HG02970 (cell line): ENCODE measurements around the gene MPRIP.

Experiments used
- ATAC-seq: cut with Tn5 transposase; IDR thresholded peaks from one replicate; pipeline ENCODE4 v1.9.1; 2021; ENCODE audit warnings: mild to moderate bottlenecking, moderate library complexity, moderate number of reproducible peaks; ENCODE audit not compliant: unreplicated experiment, low FRiP score

The MPRIP gene

DNA sequence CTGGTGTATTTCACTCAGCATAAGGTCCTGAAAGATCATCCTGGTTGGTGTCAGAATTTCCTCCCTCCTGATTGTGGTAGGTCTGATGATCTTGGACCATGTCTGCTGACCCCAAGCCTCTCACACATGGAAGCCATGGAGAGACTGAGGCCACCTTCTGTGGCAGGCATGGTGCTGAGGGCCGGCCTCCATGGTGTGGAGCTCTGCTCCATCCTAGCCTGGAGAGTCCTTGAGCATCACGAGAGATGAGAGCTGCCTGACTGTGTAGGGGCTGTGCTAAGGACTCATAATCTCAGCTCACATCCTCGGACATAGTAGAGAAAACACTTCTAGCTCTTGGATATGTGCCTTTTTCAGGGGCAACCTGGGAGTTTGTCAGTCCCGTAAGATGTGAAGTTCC lies 40.6 kb downstream of the MPRIP start:
- ATAC-seq: no peak

DNA sequence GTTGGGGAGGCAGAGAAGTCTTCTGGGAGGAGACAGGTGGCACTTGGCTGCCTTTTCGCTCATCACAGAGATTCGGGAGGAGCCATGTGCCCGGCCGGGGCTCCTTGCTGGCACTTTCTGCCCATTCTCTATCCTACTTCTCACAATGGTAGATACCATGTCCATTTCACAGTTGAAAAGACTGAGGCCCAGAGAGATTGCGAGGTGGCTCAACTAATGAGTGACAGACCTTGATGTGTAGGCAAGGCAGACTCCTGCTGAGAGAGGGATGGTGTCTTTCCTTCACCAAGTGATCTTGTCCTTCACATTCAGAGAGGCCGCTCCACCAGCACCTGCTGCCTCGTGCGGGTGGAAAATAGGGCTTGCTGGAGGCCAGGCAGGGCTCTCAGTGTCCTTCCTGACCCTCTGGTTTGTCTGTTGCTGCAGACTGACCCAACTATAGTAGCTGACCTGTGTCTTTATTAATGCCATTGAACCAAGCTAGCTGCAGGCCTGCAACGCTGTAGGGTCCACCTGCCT lies 42.1 kb downstream of the MPRIP start:
- no peak for ATAC-seq

DNA sequence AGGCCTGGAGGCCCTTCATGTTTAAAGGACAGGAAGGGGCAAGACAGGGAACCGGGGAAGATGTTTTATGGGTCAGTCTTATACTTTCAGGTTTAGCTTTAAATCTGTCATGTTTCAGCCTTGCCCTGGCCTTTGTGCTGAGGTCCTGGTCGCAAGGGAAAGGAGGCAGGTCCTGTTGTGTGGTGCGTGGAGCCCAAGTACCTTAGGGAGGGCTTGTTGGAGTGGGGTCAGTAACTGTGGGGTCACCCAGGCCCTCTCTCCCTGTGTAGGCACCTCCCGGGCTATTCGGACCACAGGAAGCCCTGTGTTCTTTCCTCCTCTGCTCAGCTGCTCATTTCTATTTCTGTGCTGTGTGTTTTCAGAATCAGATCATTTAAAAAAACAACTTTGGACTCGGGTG lies 42.7 kb downstream of the MPRIP start:
- ATAC-seq: no peak

DNA sequence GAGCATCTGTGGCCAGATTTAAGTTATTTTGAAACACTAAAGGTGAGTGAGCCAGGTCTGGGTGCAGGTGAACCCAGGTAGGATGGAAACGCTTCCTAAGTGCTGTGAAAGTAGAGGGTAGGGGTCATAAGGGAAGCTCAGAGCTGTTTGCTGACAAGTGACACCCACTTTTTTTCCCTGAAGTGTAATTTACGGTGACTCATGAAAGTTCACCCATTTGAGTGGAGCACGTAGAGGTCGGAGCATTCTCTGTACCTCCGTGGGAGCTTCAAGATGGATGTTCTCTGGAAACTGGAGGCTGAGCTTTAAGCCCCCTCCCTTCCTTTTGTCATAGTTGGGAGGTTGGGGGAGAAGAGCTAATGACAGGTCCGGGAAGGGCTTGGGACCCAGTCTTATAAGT lies 44.3 kb downstream of the MPRIP start:
- ATAC-seq: no peak

DNA sequence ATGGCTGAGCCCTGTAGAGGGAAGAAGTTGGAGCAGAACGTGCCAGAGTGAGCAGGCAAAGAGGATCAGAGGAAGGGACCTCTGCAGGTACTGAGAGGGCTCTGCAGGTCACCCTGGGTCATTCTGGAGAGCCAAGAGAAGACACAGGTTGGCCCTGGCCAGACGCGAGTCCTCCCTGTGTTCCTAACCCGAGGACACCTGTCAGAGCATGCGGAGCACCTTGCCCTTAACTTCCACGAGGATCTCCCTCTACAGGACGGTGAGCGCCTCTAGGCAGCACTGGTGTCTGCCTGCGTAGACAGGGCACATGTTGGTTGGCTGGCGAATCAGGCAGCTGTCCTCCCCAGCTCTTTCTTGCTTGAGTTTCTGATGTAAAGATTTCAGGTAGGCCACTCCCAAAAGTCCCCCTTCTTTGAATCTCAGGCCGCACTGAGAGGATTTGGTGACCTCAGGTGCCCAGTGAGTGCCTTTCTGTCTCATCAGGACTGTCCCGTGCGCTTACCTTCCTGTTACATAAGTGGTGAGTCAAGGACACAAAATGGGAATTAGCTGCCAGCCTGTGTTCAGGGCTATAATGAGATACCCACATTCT lies 45.3 kb downstream of the MPRIP start:
- no peak for ATAC-seq

DNA sequence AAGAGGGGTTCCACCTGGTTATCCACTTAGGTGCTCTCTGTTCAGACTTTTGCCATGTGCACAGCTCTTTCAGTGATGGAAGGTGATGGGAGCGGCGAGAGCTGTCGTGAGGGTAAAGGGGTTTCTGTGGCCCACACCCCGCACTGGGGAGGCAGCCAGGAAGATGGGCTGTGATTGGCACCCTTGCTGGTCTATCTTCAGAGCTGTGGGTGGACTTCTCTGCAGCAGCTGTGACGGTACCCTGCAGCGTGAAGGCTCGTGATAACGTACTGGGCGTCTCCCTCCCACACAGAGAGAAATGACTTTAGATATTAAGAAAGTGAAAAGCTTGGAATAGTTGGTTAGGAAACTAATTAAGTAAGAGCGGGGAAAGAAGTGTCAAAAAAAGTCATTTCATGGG lies 45.8 kb downstream of the MPRIP start:
- ATAC-seq: no peak

DNA sequence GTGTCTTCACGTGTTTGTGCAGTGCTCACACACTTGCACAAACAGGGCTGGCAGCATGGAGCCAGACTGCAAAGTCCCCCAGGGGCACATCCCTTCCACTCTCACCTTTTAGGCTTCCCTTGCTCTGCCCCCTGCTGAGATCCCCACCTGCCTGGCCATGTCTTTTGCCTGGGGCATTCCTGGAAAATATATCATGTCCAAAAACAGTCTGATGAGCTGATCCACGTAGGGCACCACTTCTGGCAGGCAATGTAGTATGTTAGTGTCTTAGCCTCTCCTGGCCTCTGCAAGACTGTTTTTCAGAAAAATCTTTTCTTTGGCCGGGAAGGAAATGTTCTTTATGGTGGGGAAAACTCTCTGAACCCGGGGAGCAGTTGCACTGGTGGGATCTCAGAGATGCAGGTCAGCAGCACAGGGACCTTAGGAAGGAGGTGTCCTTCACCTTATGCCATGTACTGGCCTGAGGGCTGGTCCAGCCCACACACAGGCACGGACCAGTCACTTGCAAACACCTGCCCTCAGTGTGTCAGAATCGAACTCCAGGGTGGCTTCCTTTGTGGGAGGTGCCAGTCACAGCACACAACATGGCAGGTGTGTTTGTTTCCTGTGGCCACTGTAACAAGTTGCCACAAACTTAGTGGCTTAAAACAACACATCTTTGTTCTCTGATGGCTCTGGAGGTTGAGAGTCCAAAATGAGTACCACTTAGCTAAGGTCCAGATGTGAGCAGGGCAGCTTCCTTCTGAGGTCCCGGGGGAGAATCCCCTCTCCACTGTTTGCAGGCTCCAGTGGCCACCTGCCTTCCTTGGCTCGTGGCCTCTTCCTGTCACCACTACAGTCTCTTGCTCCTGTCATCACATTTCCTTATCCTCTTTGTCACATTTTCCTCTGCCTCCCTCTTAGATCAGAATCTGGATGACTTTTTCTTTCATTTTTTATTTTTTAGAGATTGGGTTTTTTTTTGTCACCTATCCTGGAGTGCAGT lies 46.6 kb downstream of the MPRIP start:
- no peak for ATAC-seq

DNA sequence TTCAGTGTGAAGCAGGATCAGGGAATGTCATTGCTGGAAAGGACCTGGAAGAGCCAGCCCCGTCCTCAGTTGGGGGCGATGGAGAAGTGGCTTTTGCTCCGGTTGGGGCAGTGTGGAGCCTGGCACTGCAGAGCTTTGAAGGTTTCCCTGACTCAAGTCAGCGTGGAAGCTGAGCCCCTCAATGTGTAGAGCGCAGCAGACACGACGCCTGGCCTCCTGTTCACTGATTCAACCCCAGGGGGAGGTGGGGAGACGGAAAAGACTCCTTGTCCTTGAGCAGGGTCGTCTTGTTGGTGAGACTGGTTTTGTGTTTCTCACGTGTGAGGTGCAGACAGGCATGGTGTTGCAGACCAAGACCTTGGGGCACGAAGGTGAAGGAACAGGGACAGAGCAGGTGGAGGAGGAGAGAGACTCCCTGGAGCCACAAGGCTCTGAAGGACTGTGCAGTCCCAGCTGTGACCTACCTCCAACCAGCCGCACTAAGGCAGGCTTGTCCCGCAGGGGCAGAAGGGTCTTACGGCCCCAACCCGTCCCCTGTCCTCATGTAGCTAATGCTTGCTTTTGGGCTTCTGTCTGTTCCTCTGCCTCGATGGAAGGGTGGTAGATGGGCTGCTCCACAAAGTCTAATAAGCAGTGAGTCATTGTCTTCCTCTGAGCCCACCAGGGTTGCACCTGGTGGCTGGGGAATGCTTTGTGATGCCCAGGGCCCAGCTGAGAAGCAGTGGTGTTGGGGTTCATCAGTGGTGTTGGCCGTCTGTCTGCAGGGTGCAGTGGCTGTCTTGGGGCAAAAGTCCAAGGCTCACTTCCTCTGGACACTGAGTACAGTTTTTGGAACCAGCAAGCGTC lies 47.8 kb downstream of the MPRIP start:
- ATAC-seq: no peak

DNA sequence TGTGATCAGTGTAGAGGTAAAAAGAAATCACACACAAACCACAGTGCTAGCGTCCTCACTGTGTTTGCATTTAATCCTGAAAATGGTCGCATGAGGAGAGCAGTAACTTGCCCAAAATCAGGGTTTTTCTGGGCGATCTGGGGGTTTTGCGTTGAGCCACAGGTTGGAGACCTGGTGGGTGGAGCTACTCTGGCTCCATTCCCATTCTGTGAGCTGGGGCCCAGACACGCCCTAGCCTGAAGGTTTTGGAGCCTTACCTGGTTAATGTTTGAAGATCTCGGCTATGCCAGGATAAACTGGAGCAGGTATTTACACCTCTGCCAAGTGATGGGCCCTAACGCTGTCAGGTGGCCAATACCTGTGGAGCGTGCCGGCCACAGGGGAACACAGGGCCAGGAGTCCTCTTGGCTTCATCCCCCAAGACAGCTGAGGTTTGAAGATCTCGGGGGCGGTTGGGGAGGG lies 48.4 kb downstream of the MPRIP start:
- no peak for ATAC-seq

DNA sequence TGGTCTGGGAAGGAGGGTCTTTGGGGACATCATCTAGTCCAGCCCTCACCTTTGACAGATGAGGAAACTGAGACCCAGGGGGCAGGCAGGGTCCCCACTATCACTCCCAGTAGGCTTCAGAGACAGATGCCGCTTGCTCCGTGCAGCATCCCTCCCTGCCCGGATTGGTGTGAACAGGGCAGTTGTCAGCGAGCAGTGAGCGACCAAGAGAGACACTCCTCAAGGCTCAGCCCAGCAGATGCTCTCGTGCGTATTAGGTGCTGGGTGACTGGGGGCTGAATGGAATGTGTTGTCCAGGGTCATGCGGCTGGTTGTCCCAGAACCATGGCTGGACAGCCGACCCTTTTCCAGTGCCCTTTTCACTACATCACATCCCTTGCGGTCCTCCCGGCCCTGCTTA lies 49.0 kb downstream of the MPRIP start:
- ATAC-seq: no peak

DNA sequence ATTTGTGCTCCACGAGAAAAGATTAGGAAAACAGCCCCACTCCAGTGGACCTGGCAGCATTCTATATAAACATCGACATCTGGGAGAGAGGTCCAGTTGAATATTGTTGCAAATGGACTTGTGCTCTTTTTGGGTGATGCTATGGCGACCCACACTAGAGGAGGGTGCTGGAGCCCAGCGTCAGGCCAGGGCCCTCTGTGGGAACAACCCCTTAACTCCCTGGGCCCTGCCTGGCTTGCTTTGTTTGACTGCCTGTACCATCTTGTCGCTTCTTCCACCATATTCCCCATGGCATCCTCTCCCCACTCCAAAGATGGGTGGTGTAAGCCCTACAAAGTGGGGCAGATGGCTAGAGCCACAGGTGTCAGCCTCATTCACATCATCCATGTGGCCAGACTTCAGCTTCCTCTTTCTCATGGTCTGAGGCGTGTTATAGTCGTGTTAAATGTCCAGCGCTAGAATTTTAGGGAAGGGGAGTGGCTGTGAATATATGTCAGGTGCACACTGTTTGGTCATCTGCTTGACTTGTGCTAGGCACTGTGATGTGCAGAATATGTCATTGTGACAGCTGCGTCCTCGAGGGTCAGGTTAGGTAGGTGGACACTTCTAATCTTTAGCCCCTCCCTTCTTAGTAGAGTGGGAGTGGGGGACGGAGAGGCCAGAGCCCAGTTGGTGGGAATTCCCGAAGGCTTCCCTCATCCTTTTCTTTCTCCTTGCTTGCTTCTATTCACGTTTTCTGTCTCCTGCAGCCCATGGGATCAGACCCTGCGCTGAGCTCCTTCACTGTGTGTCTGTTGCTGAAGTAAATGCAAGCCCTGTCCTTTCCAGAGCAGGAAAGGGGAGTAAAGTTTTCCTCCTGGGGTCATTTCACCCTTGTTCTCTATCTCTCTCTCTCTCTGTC lies 49.8 kb downstream of the MPRIP start:
- ATAC-seq: no peak

DNA sequence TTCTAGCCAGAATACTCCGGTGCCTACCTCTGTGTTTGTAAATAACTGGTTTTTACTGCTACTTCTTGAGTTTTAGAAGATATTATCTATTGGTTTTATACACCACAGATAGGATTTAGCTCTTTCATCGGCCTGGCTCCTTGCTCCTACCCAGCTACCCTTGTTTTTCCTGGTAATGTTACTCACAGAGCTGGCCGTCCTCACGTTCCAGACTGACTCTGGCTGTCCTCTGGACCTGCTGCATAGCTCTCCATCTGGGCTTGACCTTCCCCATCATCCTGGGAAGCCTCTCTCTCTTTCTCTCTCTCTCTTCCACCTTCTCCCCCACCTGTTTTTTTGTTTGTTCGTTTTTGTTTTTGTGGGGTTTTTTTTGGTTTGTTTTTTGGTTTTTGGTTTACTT lies 51.5 kb downstream of the MPRIP start:
- no peak for ATAC-seq

DNA sequence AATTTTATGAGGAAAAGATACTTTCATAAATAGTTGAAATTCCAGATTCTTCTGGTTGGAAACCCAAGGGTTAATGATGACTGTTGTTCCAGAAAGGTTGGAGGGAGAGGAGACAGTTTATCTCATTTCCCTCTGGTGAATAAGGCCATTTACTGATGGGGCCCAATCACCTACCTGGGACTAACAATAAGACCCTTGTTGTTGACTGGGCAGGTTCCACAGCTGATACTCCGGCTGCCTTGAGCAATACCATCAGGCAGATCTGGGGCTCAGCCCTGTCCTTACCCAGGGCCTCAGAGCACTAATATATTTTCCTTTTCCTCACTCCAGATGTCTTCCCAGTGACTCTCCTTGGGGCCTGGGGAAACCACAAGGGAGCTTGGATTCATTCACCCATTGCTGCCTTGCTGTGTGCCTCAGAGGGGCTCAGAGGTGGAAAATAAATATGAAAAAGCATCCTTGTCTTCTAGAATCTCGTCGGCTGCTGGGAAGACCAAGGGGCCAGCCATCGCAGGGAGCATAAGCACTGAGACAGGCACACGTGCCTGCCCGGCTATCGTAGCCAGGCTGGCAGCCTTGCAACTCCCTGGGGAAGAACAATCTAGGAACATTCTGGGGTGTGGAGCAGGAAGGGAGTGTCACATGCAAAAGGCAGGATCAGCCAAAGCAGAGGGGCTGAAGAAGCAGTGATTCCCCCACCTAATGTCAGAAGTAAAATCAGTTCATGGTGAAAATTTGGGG lies 54.4 kb downstream of the MPRIP start:
- no peak for ATAC-seq

DNA sequence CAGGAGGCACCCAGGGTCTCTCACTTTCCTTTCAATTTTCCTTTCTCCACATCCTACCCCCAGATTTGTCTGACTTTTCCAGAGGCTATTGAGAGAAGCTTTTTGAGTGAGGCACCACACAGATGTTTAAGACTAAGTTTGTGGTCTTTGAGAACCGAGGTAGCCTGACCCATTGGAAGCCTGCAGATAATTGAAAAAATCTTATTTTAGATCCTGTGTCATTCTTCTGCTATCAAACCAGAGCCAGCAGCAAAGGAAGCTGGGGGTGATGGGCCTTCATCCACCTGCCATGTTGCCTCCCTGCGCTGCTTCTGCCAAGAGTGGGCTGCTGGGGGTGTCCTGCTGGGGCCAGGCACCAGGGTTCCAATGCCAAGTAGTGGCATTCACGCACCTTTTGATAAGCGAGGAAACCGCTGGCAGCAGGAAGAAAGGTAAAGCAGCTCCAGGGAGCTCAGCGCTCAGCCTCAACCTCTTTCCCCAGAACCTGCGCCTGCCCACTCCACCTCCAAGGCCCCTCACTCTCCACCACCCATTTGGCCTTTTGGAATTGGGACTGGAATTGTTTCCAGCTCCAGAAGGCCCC lies 55.6 kb downstream of the MPRIP start:
- no peak for ATAC-seq

DNA sequence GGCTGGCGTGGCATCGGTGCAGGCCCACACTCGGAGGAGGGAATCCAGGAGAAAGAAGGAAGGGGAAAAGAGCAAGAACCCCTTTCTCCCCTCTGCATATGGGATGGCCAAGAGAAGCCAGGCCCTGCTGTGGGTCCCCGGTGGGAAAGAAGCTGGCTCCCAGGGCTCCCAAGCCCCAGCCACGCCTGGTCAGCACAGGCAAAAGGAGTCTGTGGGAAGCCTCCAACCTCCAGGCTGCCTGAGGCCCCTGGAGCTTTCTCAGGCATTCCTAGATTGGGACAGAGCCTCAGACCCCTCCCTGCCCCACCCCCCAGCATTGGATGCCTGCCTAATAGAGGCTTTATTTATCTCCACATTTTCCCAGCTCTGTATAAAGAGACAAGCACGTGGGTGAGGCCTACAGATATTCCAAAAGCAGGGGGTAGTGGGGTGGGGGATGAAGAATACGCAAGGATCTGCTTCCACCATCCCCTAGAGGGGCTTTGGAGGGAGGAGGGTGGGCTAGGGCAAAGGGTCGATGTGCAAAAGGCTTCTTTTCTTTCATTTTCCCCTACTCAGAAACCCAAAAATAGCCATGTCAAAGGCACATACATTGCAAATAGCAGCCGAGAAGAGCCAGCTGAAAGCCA lies 56.4 kb downstream of the MPRIP start:
- no peak for ATAC-seq

DNA sequence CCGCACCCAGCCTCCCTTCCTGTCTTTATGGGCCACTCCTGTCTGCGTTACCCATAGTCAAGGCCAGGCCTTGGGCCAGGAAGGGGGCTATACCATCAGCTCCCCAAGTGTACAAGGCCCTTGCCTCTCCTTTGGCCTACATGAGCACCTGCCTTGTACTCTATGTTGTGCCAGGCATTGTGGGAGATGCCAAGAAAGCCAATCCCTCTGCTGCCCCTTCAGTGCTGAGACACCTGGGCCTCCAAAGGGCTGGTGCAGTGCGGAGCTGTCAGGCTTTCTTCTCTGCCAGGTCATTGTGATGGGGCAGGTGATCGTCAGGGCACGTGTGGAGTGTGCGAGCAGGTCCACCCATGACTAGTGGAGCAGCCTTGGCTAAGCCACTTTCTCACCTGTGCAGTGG lies 59.9 kb downstream of the MPRIP start:
- no peak for ATAC-seq

DNA sequence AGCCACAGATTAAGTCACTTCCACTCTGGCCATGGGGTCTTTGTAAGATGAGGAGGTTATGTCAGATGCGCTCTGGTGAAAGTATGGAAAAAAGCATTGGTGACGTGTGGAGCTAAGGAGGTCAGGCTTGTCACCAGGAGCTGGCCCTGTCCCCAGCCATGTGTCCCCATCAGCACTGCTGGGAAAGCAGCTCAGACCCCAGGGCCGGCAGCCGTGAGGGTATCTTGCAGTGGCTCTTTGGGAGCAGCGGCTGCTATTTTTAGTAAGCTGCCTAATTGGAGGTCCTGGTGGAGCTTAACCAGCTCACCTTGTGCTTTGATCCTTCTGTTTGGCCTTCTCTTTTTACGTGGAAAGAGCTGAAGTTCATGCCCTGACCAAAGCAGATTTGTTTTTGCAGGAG lies 60.9 kb downstream of the MPRIP start:
- no peak for ATAC-seq

DNA sequence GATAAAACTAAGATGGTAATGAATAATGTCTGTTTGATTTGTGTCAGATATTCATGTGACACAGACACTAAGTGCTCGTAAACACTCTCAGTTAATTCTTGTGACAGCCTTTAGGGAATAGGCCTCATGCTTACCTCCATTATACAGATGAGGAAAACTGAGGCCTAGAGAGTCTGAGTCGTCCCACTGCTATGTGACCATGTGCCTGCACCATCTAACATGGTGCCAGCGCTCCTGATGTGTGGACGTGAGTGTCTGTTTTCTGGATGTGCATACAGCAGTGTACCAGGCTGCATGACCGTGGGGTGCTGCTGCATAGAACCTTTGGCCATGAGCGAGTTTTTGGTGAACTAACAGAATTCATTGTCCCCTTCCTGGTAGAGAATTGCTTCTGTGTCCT lies 61.8 kb downstream of the MPRIP start:
- ATAC-seq: no peak
